HL-60 (cell line): ENCODE measurements around the gene MED17.

Experiments used
- DNase-seq, 2 experiments: peaks; one replicate each; pipeline ENCODE4 v3.0.0-alpha.2; 2010 to 2020; ENCODE audit warnings: low read depth in 1 of 2, low spot score in 1 of 2
- H3K27ac ChIP-seq: fragments of 250-450 bp; sonication (Bioruptor Pico); replicated peaks from 2 replicates; pipeline ENCODE4 v1.5.1; 2020; ENCODE audit warnings: mild to moderate bottlenecking, moderate library complexity
- H3K27me3 ChIP-seq: fragments of 250-450 bp; sonication (Bioruptor Pico); 2 replicates; pipeline ENCODE4 v1.5.1; 2021; ENCODE audit warnings: mild to moderate bottlenecking, moderate library complexity; ENCODE audit not compliant: insufficient read depth, poor library complexity, severe bottlenecking
- H3K4me3 ChIP-seq: replicated peaks from 2 replicates; pipeline ENCODE4 v1.5.1; 2011; ENCODE audit warnings: mild to moderate bottlenecking, control low read depth, low read length; ENCODE audit not compliant: insufficient read depth
- CTCF ChIP-seq: IDR thresholded peaks from one replicate; pipeline ENCODE4 v1.5.1; 2011; ENCODE audit warnings: low read length, control low read depth, inconsistent platforms; ENCODE audit not compliant: insufficient read depth
- GABPA ChIP-seq: IDR thresholded peaks from 2 replicates; pipeline ENCODE4 v1.6.1; 2012; ENCODE audit warnings: low read depth
- POLR2AphosphoS5 ChIP-seq: IDR thresholded peaks from 2 replicates; pipeline ENCODE4 v1.6.1; 2012; ENCODE audit warnings: low read depth
- REST ChIP-seq: IDR thresholded peaks from 2 replicates; pipeline ENCODE4 v1.6.1; 2012; ENCODE audit warnings: low read depth; ENCODE audit not compliant: insufficient replicate concordance
- SPI1 ChIP-seq: IDR thresholded peaks from 2 replicates; pipeline ENCODE4 v1.6.1; 2012; ENCODE audit warnings: low read depth, mild to moderate bottlenecking, borderline replicate concordance

The MED17 gene

GRCh38 chr11:93850594-93851018 lies 66.5 kb downstream of the MED17 start, which contains the start of gene VSTM5:
TSS of gene VSTM5 (minus strand) at chr11:93850618. CDS start at chr11:93850502, 116 bp downstream.
- Histone ChIP-seq H3K27me3 (peaks cover 10% of the 10 kb centered on the region), H3K27ac (no peak within 1 kb of the TSS), H3K4me3 (no peak within 1 kb of the TSS; the same call in 1 of the 2 replicates)
- TF ChIP-seq CTCF (no peak), SPI1 (no peak), POLR2AphosphoS5 (no peak), REST (no peak), GABPA (no peak)
- no peak for DNase-seq

GRCh38 chr11:93852242-93852641 lies 68.2 kb downstream of the MED17 start:
- Histone ChIP-seq H3K27me3 (peaks cover 11% of the 10 kb centered on the region), H3K27ac (no peak overlapping the region), H3K4me3 (no peak overlapping the region)
- no peak for DNase-seq
- TF ChIP-seq REST = no peak
- no peak for TF ChIP-seq CTCF
- no peak for TF ChIP-seq POLR2AphosphoS5
- TF ChIP-seq GABPA = no peak
- no peak for TF ChIP-seq SPI1

GRCh38 chr11:93857413-93858120 lies 73.5 kb downstream of the MED17 start:
- Histone ChIP-seq H3K4me3 (no peak overlapping the region), H3K27ac (no peak overlapping the region), H3K27me3 (peaks cover 4% of the 10 kb centered on the region)
- TF ChIP-seq POLR2AphosphoS5 = no peak
- no peak for TF ChIP-seq REST
- no peak for TF ChIP-seq GABPA
- no peak for TF ChIP-seq SPI1
- no peak for TF ChIP-seq CTCF
- no peak for DNase-seq
